ENCODE results near the gene MEI1. TPM values are rescaled to one million over a fixed set of nuclear protein-coding genes. Genes with fewer than 3 reads are reported as not detected.
"Not testable (repeated sequence)": the region's sequence is repeated elsewhere in the genome, so short reads cannot be mapped to it uniquely, and the experiment has no call there.

The MEI1 gene
- polyA plus RNA-seq, 5 donors = 2.0 to 4.3 (median 2.9) TPM

- DNase-seq = no peak
These were observed 122.4 kb downstream of the MEI1 start for GRCh38 chr22:41821471-41822316.

- no peak for DNase-seq
These were observed 123.2 kb downstream of the MEI1 start for GRCh38 chr22:41822317-41823057.

GRCh38 chr22:41823797-41824196, 124.5 kb downstream of the MEI1 start:
- no peak for DNase-seq

- no peak for DNase-seq
These were observed 126.1 kb downstream of the MEI1 start for GRCh38 chr22:41825376-41825775.

GRCh38 chr22:41826021-41826420, 126.7 kb downstream of the MEI1 start:
- DNase-seq = no peak

GRCh38 chr22:41826430-41827383, 127.4 kb downstream of the MEI1 start:
- DNase-seq = no peak

- no peak for DNase-seq
These were observed 128.4 kb downstream of the MEI1 start for GRCh38 chr22:41827671-41828070.

GRCh38 chr22:41828516-41828915, 129.2 kb downstream of the MEI1 start:
- no peak for DNase-seq

GRCh38 chr22:41830174-41830573, 130.9 kb downstream of the MEI1 start:
- DNase-seq = no peak

GRCh38 chr22:41831383-41831782, 132.1 kb downstream of the MEI1 start:
- no peak for DNase-seq

- DNase-seq = no peak
These were observed 132.7 kb downstream of the MEI1 start for GRCh38 chr22:41831828-41832552.

GRCh38 chr22:41832553-41833368, 133.5 kb downstream of the MEI1 start, which contains the start of gene SREBF2:
TSS of gene SREBF2 (plus strand) at chr22:41833105. CDS start at chr22:41833271, 166 bp downstream.
- DNase-seq = peak; percentile 99

- peak in 1 of 2 donors; percentile 52 for DNase-seq
These were observed 134.2 kb downstream of the MEI1 start for GRCh38 chr22:41833369-41834004.

GRCh38 chr22:41834005-41834944, 135.0 kb downstream of the MEI1 start:
- DNase-seq = no peak

GRCh38 chr22:41835462-41835861, 136.2 kb downstream of the MEI1 start:
- DNase-seq = not testable (repeated sequence)

GRCh38 chr22:41836551-41836950, 137.2 kb downstream of the MEI1 start:
- DNase-seq = no peak

- no peak for DNase-seq
These were observed 139.7 kb downstream of the MEI1 start for GRCh38 chr22:41838842-41839618.

- no peak for DNase-seq
These were observed 140.9 kb downstream of the MEI1 start for GRCh38 chr22:41840216-41840615.
